H1 (cell line): ENCODE measurements around the gene ZNF530. TPM values are rescaled to one million over a fixed set of nuclear protein-coding genes. Genes with fewer than 3 reads are reported as not detected.
A peak's percentile ranks its signal among the peaks of the same experiment; 100 is the strongest.

Experiments
- ASH2L ChIP-seq: fragments of 200-600, 300-600 bp; sonication (generic); IDR thresholded peaks from one replicate; pipeline ENCODE4 v1.7.1; 2017; ENCODE audit warnings: low read length
- CBX8 ChIP-seq: fragments of 300-800, 300-1000 bp; sonication (generic); IDR thresholded peaks from 2 replicates; pipeline ENCODE4 v1.7.1; 2016; ENCODE audit warnings: low read depth, low read length, borderline replicate concordance
- CREB1 ChIP-seq: IDR thresholded peaks from 2 replicates; pipeline ENCODE4 v1.6.1; 2012; ENCODE audit warnings: inconsistent platforms
- CTCF ChIP-seq, 3 experiments: IDR thresholded peaks; 1 replicate in 2 of 3; 2 replicates in 1 of 3; pipeline versions ENCODE4 v1.5.1 to v1.6.1; 2011; ENCODE audit warnings: low read length in 3 of 3, mild to moderate bottlenecking in 3 of 3, inconsistent platforms in 2 of 3, low read depth in 1 of 3, moderate library complexity in 1 of 3; ENCODE audit not compliant: insufficient read depth in 1 of 3; ENCODE audit errors: control extremely low read depth in 1 of 3
- E2F6 ChIP-seq: IDR thresholded peaks from 2 replicates; pipeline ENCODE4 v1.6.1; 2012; ENCODE audit warnings: inconsistent platforms
- EP300 ChIP-seq, 2 experiments: IDR thresholded peaks; 1 replicate in 1 of 2; 2 replicates in 1 of 2; pipeline ENCODE4 v1.6.1; 2011 to 2012; ENCODE audit warnings: low read depth in 2 of 2, low read length in 2 of 2, mild to moderate bottlenecking in 2 of 2, borderline replicate concordance in 1 of 2, inconsistent platforms in 1 of 2, moderate library complexity in 1 of 2
- EZH2 ChIP-seq: fragments of 200-600 bp; sonication (generic); IDR thresholded peaks from 2 replicates; pipeline ENCODE4 v1.7.1; 2012; ENCODE audit warnings: low read depth, mild to moderate bottlenecking, moderate library complexity, low read length, inconsistent platforms; ENCODE audit not compliant: severe bottlenecking
- HDAC6 ChIP-seq: IDR thresholded peaks from one replicate; pipeline ENCODE4 v1.7.1; 2012; ENCODE audit warnings: low read depth, mild to moderate bottlenecking, inconsistent platforms, low read length, moderate library complexity
- KDM1A ChIP-seq: fragments of 200-600, 300-600 bp; sonication (generic); IDR thresholded peaks from 2 replicates; pipeline ENCODE4 v1.7.1; 2016; ENCODE audit warnings: mild to moderate bottlenecking, low read length, borderline replicate concordance
- MAFK ChIP-seq: IDR thresholded peaks from 2 replicates; pipeline ENCODE4 v1.6.1; 2012; ENCODE audit warnings: low read depth, mild to moderate bottlenecking, improper control_type of control experiment, low read length
- NRF1 ChIP-seq: IDR thresholded peaks from 2 replicates; pipeline ENCODE4 v1.6.1; 2011; ENCODE audit warnings: mild to moderate bottlenecking, low read depth, low read length, improper control_type of control experiment
- POU5F1 ChIP-seq: IDR thresholded peaks from 2 replicates; pipeline ENCODE4 v1.6.1; 2011; ENCODE audit warnings: low read depth, mild to moderate bottlenecking, low read length, moderate library complexity
- RFX5 ChIP-seq: IDR thresholded peaks from 2 replicates; pipeline ENCODE4 v1.6.1; 2011; ENCODE audit warnings: low read depth, low read length, improper control_type of control experiment, borderline replicate concordance
- RNF2 ChIP-seq: fragments of 200-900, 300-1000 bp; sonication (generic); IDR thresholded peaks from 2 replicates; pipeline ENCODE4 v1.7.1; 2016; ENCODE audit warnings: borderline replicate concordance, low read depth, mild to moderate bottlenecking, antibody characterized with exemption, low read length; ENCODE audit not compliant: poor library complexity, severe bottlenecking; ENCODE audit errors: missing control alignments
- RXRA ChIP-seq: IDR thresholded peaks from 2 replicates; pipeline ENCODE4 v1.6.1; 2011; ENCODE audit warnings: low read depth, mild to moderate bottlenecking, low read length, moderate library complexity; ENCODE audit not compliant: insufficient read depth
- SAP30 ChIP-seq: fragments of 300-600 bp; sonication (generic); IDR thresholded peaks from 2 replicates; pipeline ENCODE4 v1.7.1; 2012; ENCODE audit warnings: low read length, moderate library complexity, mild to moderate bottlenecking, inconsistent platforms; ENCODE audit not compliant: insufficient read depth, insufficient replicate concordance
- SIN3A ChIP-seq, 2 experiments: IDR thresholded peaks in 1 of 2; conservative IDR thresholded peaks in 1 of 2; 2 replicates each; pipeline ENCODE4 v1.6.1; 2011 to 2012; ENCODE audit warnings: low read length in 2 of 2, improper control_type of control experiment in 1 of 2, low read depth in 1 of 2, mild to moderate bottlenecking in 1 of 2
- SP2 ChIP-seq: IDR thresholded peaks from 2 replicates; pipeline ENCODE4 v1.6.1; 2012; ENCODE audit warnings: mild to moderate bottlenecking, low read length, inconsistent platforms
- TCF12 ChIP-seq: IDR thresholded peaks from 2 replicates; pipeline ENCODE4 v1.6.1; 2011; ENCODE audit warnings: low read depth, mild to moderate bottlenecking, low read length
- TEAD4 ChIP-seq: IDR thresholded peaks from 2 replicates; pipeline ENCODE4 v1.6.1; 2012; ENCODE audit warnings: low read depth, low read length, inconsistent platforms, mixed read lengths
- YY1 ChIP-seq: IDR thresholded peaks from 2 replicates; pipeline ENCODE4 v1.6.1; 2011; ENCODE audit warnings: low read depth, mild to moderate bottlenecking, low read length
- polyA plus RNA-seq, 7 experiments: library from polyadenylated mRNA; depleted of rRNA in 3 of 7; stranded (reverse) in 5 of 7; unstranded in 2 of 7; fragments of >200 nt in 5 of 7; fragments of 200-250 nt in 2 of 7; gene quantifications; 1 replicate in 5 of 7; 2 replicates in 1 of 7; 4 replicates in 1 of 7; pipeline versions ENCODE4 v1.2.1 to v1.2.3, GENCODE V29; 2011 to 2013; ENCODE audit warnings: missing spikeins in 2 of 7, mixed read lengths in 2 of 7
- total RNA-seq: library from RNA; stranded (reverse); fragmentation: NEBNext Ultra II Directional; extraction: Animal tissue kit (Norgen Biotek cat#: 25700); gene quantifications from 2 replicates; pipeline ENCODE4 v1.2.1, GENCODE V29; 2021

Gene ZNF530
- total and polyA plus RNA-seq, 2 of the 8 experiments (the other 6 are each of a cell fraction or from before 2014, with no cell fraction given), result 4.2 to 9.3 TPM

GRCh38 chr19:57599761-57600383 is at the start of gene ZNF530 (continued):
- TF ChIP-seq RXRA (no peak), YY1 (no peak), CTCF (IDR thresholded peaks at IDR 0.05; ENCODE audit: control extremely low read depth in 1 of 3, insufficient read depth in 1 of 3, low read depth in 1 of 3, low read length in 3 of 3) (no peak), SIN3A (conservative IDR thresholded peaks at IDR 0.05 in 1 of 2, IDR thresholded peaks at IDR 0.05 in 1 of 2; ENCODE audit: low read depth in 1 of 2, low read length in 2 of 2) (peak; percentile 82 to 97; a peak in 2 of 4 replicates), CREB1 (peak; percentile 66; the same call in 1 of the 2 replicates), E2F6 (no peak), RFX5 (no peak), ASH2L (peak; percentile 79), KDM1A (no peak), MAFK (no peak), POU5F1 (no peak), TCF12 (no peak), TEAD4 (no peak), EZH2 (no peak), HDAC6 (no peak), SP2 (no peak; the same call in 1 of the 2 replicates), CBX8 (no peak), RNF2 (no peak), EP300 (IDR thresholded peaks at IDR 0.05; ENCODE audit: borderline replicate concordance in 1 of 2, low read depth in 2 of 2, low read length in 2 of 2) (no peak), NRF1 (no peak), SAP30 (peak; percentile 79)
